MG63 (cell line): ENCODE measurements around the gene TRAPPC10. TPM values are rescaled to one million over a fixed set of nuclear protein-coding genes. Genes with fewer than 3 reads are reported as not detected.

Source experiments
- total RNA-seq: library from RNA; depleted of rRNA; stranded (reverse); fragments of >200 nt; shearing (Covaris generic); gene quantifications from 2 replicates; pipeline ENCODE4 v1.2.3, GENCODE V29; 2014; ENCODE audit warnings: low replicate concordance; rRNA removed

TRAPPC10 gene
- total RNA-seq, 1 experiment from 2014 or later, result 33.7 TPM

Other genes starting within 250 kb of the TRAPPC10 start
- gene CSTB, start 236.0 kb upstream of the TRAPPC10 start, total RNA-seq, result 5.5 and 11.1 TPM in 2 replicates
- gene RRP1, start 222.7 kb upstream of the TRAPPC10 start, total RNA-seq, result 72.4 and 109 TPM in 2 replicates
- gene AGPAT3, start 147.1 kb upstream of the TRAPPC10 start, total RNA-seq, result 23.3 and 45.1 TPM in 2 replicates
- 45.2 and 51.7 TPM in 2 replicates for gene PWP2, start 95.1 kb downstream of the TRAPPC10 start, total RNA-seq
- gene GATD3, start 121.4 kb downstream of the TRAPPC10 start, total RNA-seq, result 41.1 and 42.6 TPM in 2 replicates
- gene ICOSLG, start 228.6 kb downstream of the TRAPPC10 start, total RNA-seq, result 0.10 and 0.30 TPM in 2 replicates
- gene DNMT3L, start 249.6 kb downstream of the TRAPPC10 start, total RNA-seq, result not detected in 2 replicates